Neural progenitor cell (in vitro differentiated cells): ENCODE results near the gene RETNLB. TPM values are rescaled to one million over a fixed set of nuclear protein-coding genes. Genes with fewer than 3 reads are reported as not detected.

Experiments
- small RNA-seq: library from RNA; depleted of rRNA; stranded (forward); fragments of <200 nt; gene quantifications from one replicate; pipeline ENCODE3, GENCODE V24; 2015
- total RNA-seq: library from RNA; depleted of rRNA; stranded (reverse); fragments of >200 nt; gene quantifications from 2 replicates; pipeline ENCODE4 v1.2.3, GENCODE V29; 2015; ENCODE audit warnings: low replicate concordance

RETNLB gene
- total RNA-seq, 1 donor from 2014 or later = not detected

Small RNAs within 50 kb of the gene (small RNA-seq; reads per million reads assigned to genes)
- not detected for gene AC092185.1

Other genes with a start within 250 kb of the RETNLB start
- gene MYH15, start 246.8 kb downstream of the RETNLB start, total RNA-seq = 0.12 TPM in 1 of 2 replicates, not detected in the other
- gene CIP2A, start 168.0 kb downstream of the RETNLB start, total RNA-seq = 44.4 and 66.5 TPM in 2 replicates
- gene DZIP3, start 167.7 kb downstream of the RETNLB start, total RNA-seq = 52.3 and 89.0 TPM in 2 replicates
- gene TRAT1, start 65.4 kb upstream of the RETNLB start, total RNA-seq = not detected in 2 replicates
- gene GUCA1C, start 196.5 kb upstream of the RETNLB start, total RNA-seq = not detected in 2 replicates